Upper lobe of left lung (tissue), 6 donors: Measurements from ENCODE around the gene GSKIP. TPM values are rescaled to one million over a fixed set of nuclear protein-coding genes. Genes with fewer than 3 reads are reported as not detected.

Experiments
- ATAC-seq, 2 donors: fragments of 200-7000 bp; cut with Tn5 transposase; one replicate each; pipeline ENCODE4 v1.9.1; 2022; ENCODE audit warnings: mild to moderate bottlenecking in 2 of 2, moderate library complexity in 2 of 2; ENCODE audit not compliant: low FRiP score in 2 of 2
- DNase-seq, 2 donors: peaks; one replicate each; pipeline ENCODE4 v3.0.0-alpha.2; 2019 to 2020
- H3K27ac ChIP-seq, 4 donors: fragments of 200-600 bp; sonication (generic); one replicate each; pipeline ENCODE4 v1.5.1; 2016 to 2019
- H3K27me3 ChIP-seq, 4 donors: fragments of 200-600 bp; sonication (generic); one replicate each; pipeline ENCODE4 v1.5.1; 2017 to 2019
- H3K36me3 ChIP-seq, 4 donors: fragments of 200-600 bp; sonication (generic); one replicate each; pipeline ENCODE4 v1.5.1; 2016 to 2019
- H3K4me1 ChIP-seq, 4 donors: fragments of 200-600 bp; sonication (generic); one replicate each; pipeline ENCODE4 v1.5.1; 2018 to 2019
- H3K4me3 ChIP-seq, 4 donors: fragments of 200-600 bp; sonication (generic); one replicate each; pipeline ENCODE4 v1.5.1; 2017 to 2019; ENCODE audit warnings: mild to moderate bottlenecking in 2 of 4, moderate library complexity in 1 of 4
- H3K9me3 ChIP-seq, 4 donors: fragments of 200-600 bp; sonication (generic); one replicate each; pipeline ENCODE4 v1.5.1; 2018 to 2019
- CTCF ChIP-seq, 6 experiments: fragments of 450-650 bp in 4 of 6; fragments of 200-600 bp in 2 of 6; sonication (generic) in 2 of 6; IDR thresholded peaks; one replicate each; pipeline ENCODE4 v1.5.1; 2016 to 2019; ENCODE audit warnings: antibody characterized with exemption in 6 of 6
- EP300 ChIP-seq, 4 donors: sonication (generic); formaldehyde crosslinking; IDR thresholded peaks; one replicate each; pipeline ENCODE4 v1.5.1; 2017; ENCODE audit warnings: antibody characterized with exemption in 4 of 4, control low read depth in 2 of 4
- POLR2A ChIP-seq, 4 donors: fragments of 450-650 bp; IDR thresholded peaks; one replicate each; pipeline ENCODE4 v1.5.1; 2016 to 2017; ENCODE audit warnings: antibody characterized with exemption in 4 of 4, mild to moderate bottlenecking in 2 of 4
- POLR2AphosphoS5 ChIP-seq, 2 donors: sonication (generic); formaldehyde crosslinking; IDR thresholded peaks; one replicate each; pipeline ENCODE4 v1.5.1; 2017; ENCODE audit warnings: antibody characterized with exemption in 2 of 2
- WGBS, 2 donors: methylation state at CpG; one replicate each; pipeline ENCODE4 v1.1.5; 2017 to 2018; 5-methylcytosine and 5-hydroxymethylcytosine counted together
- total RNA-seq, 6 donors: library from RNA; depleted of rRNA in 4 of 6; stranded (reverse); fragments of >200 nt in 4 of 6; gene quantifications; one replicate each; pipeline versions ENCODE4 v1.1.0 to v1.2.1, GENCODE V29; 2016 to 2021
- donor health status: DM: no; HTN: no; CAD: no; lungs with moderate emphysema.
- donor health status: DM: no; HTN: yes; CAD: no; lungs with severe emphysema.

Gene GSKIP
- total RNA-seq, 6 donors from 2014 or later, result 5.4 to 19.6 (median 14.3) TPM

DNA sequence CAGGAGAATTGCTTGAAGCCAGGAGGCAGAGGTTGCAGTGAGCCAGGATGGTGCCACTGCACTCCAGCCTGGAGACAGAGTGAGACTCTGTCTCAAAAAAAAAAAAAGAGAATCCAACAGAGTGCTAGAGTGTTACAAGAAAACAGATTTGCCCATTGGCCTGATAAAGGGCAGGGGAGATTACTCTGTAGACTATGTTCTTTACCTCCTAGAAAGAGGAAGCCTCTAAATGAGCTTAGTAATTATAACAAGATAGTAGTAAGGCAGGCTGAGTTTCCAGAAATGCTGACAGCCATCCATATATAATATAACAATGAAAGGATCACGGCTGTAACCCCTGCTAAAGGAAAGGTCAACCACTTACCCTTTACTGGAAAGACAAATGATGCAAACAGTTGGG, 53.0 kb downstream of the GSKIP start:
- no peak for DNase-seq
- WGBS, 2 donors, result 77 to 79% methylated on average over 1 of the region's 1 CpG
- H3K27me3 ChIP-seq, result no peaks in the 10 kb centered on the region

GRCh38 chr14:96417254-96417653, 53.9 kb downstream of the GSKIP start:
- DNase-seq, result no peak
- WGBS, 2 donors, result 86 to 94% methylated on average over 2 of the region's 2 CpGs
- H3K27me3 ChIP-seq, result no peaks in the 10 kb centered on the region
- H3K9me3 ChIP-seq, result no peaks in the 10 kb centered on the region
- no peaks in the 10 kb centered on the region for H3K36me3 ChIP-seq
- H3K4me3 ChIP-seq, result no peak overlapping the region
- no peak for TF ChIP-seq CTCF (IDR thresholded peaks at IDR 0.05)
- TF ChIP-seq EP300 (IDR thresholded peaks at IDR 0.05), result no peak
- TF ChIP-seq POLR2AphosphoS5 (IDR thresholded peaks at IDR 0.05), result no peak
- TF ChIP-seq POLR2A (IDR thresholded peaks at IDR 0.05), result no peak
- H3K4me1 ChIP-seq, result no peaks in the 10 kb centered on the region
- no peak for ATAC-seq
- no peak overlapping the region for H3K27ac ChIP-seq

More for the DNA sequence above, 53.0 kb downstream of the GSKIP start:
- H3K36me3 ChIP-seq, result no peaks in the 10 kb centered on the region
- H3K27ac ChIP-seq, result no peak overlapping the region
- TF ChIP-seq CTCF (IDR thresholded peaks at IDR 0.05) (no peak), POLR2AphosphoS5 (IDR thresholded peaks at IDR 0.05) (no peak), POLR2A (IDR thresholded peaks at IDR 0.05) (no peak), EP300 (IDR thresholded peaks at IDR 0.05) (no peak)
- ATAC-seq, result no peak
- H3K4me3 ChIP-seq, result no peak overlapping the region
- H3K4me1 ChIP-seq, result no peaks in the 10 kb centered on the region
- H3K9me3 ChIP-seq, result no peaks in the 10 kb centered on the region

- no peak for ATAC-seq
- TF ChIP-seq POLR2A (IDR thresholded peaks at IDR 0.05), result no peak
- H3K4me1 ChIP-seq, result no peaks in the 10 kb centered on the region
- no peak overlapping the region for H3K4me3 ChIP-seq
- H3K9me3 ChIP-seq, result no peaks in the 10 kb centered on the region
- no peaks in the 10 kb centered on the region for H3K27me3 ChIP-seq
- H3K36me3 ChIP-seq, result no peaks in the 10 kb centered on the region
- no peak for DNase-seq
- WGBS, 2 donors, result 95 to 99% methylated on average over 4 of the region's 4 CpGs
- H3K27ac ChIP-seq, result no peak overlapping the region
These were observed 54.7 kb downstream of the GSKIP start for GRCh38 chr14:96418075-96418474.

GRCh38 chr14:96421236-96421635, 57.9 kb downstream of the GSKIP start:
- ATAC-seq (no peak), DNase-seq (no peak)
- no peak for TF ChIP-seq POLR2AphosphoS5 (IDR thresholded peaks at IDR 0.05)
- no peak for TF ChIP-seq CTCF (IDR thresholded peaks at IDR 0.05)
- Histone ChIP-seq H3K27me3 (no peaks in the 10 kb centered on the region), H3K36me3 (no peaks in the 10 kb centered on the region), H3K4me1 (peaks cover 5 to 9% (median 7%) of the 10 kb centered on the region in 4 donors), H3K27ac (no peak overlapping the region), H3K9me3 (no peaks in the 10 kb centered on the region), H3K4me3 (no peak overlapping the region)
- 86 to 88% methylated on average over 6 of the region's 6 CpGs for WGBS, 2 donors

- no peak overlapping the region for H3K27ac ChIP-seq
- peaks cover 5 to 9% (median 7%) of the 10 kb centered on the region in 4 donors for H3K4me1 ChIP-seq
- TF ChIP-seq POLR2AphosphoS5 (IDR thresholded peaks at IDR 0.05) (no peak), EP300 (IDR thresholded peaks at IDR 0.05) (no peak), CTCF (IDR thresholded peaks at IDR 0.05) (no peak), POLR2A (IDR thresholded peaks at IDR 0.05) (no peak)
- no peaks in the 10 kb centered on the region for H3K36me3 ChIP-seq
- no peak overlapping the region for H3K4me3 ChIP-seq
- H3K27me3 ChIP-seq, result no peaks in the 10 kb centered on the region
- H3K9me3 ChIP-seq, result no peaks in the 10 kb centered on the region
- DNase-seq (no peak), ATAC-seq (no peak)
- WGBS, 2 donors, result 86 to 96% methylated on average over 5 of the region's 5 CpGs
These were observed 59.7 kb downstream of the GSKIP start for GRCh38 chr14:96422992-96423391.
